ENCODE measurements around the gene MEGF10. TPM values are rescaled to one million over a fixed set of nuclear protein-coding genes. Genes with fewer than 3 reads are reported as not detected.

Gene MEGF10
- total RNA-seq, 1 donor from 2014 or later, result not detected

- no peaks in the 10 kb centered on the region for H3K36me3 Mint-ChIP-seq (ENCODE audit: low read depth)
- no peak for DNase-seq (ENCODE audit: low spot score)
- no peaks in the 10 kb centered on the region for H3K9me3 Mint-ChIP-seq
- peaks cover 14% of the 10 kb centered on the region for H3K27me3 Mint-ChIP-seq (ENCODE audit: low read depth)
- no peak overlapping the region for H3K4me3 Mint-ChIP-seq (ENCODE audit: low read depth)
- no peaks in the 10 kb centered on the region for H3K4me1 Mint-ChIP-seq (ENCODE audit: low read depth)
- intact Hi-C loops (cut with micrococcal nuclease), result no loop called here
- H3K27ac Mint-ChIP-seq, result no peak overlapping the region
Observed at GRCh38 chr5:127340606-127341005, 50.0 kb downstream of the MEGF10 start.

GRCh38 chr5:127342364-127342763, 51.8 kb downstream of the MEGF10 start:
- Mint-ChIP-seq H3K36me3 (ENCODE audit: low read depth) (no peaks in the 10 kb centered on the region), H3K9me3 (no peaks in the 10 kb centered on the region), H3K27me3 (ENCODE audit: low read depth) (peaks cover 11% of the 10 kb centered on the region), H3K4me1 (ENCODE audit: low read depth) (no peaks in the 10 kb centered on the region), H3K27ac (no peak overlapping the region), H3K4me3 (ENCODE audit: low read depth) (no peak overlapping the region)
- intact Hi-C loops (cut with micrococcal nuclease), result no loop called here
- no peak for DNase-seq (ENCODE audit: low spot score)

DNA sequence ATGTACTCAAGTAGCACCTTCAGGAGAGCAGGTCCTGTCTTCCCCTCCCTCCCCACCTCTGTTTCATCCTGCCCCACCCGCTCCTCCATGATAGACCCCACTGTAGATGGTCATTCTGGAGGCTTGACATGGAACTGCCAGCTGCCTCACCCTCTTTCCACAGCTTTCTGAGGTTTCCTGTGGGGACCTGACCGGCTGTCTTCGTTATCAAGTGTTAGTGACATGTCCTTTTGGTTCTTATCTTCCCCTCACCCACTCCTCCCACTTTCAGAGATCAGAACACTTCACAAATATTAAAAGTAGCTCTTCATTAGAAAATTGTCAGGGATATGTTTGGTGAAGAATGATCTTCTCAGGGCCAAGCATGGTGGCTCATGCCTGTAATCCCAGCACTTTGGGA, 52.7 kb downstream of the MEGF10 start:
- Mint-ChIP-seq H3K4me3 (ENCODE audit: low read depth) (no peak overlapping the region), H3K4me1 (ENCODE audit: low read depth) (no peaks in the 10 kb centered on the region), H3K27me3 (ENCODE audit: low read depth) (peaks cover 12% of the 10 kb centered on the region), H3K9me3 (no peaks in the 10 kb centered on the region), H3K27ac (no peak overlapping the region), H3K36me3 (ENCODE audit: low read depth) (no peaks in the 10 kb centered on the region)
- intact Hi-C loops (cut with micrococcal nuclease), result no loop called here
- DNase-seq (ENCODE audit: low spot score), result no peak

DNA sequence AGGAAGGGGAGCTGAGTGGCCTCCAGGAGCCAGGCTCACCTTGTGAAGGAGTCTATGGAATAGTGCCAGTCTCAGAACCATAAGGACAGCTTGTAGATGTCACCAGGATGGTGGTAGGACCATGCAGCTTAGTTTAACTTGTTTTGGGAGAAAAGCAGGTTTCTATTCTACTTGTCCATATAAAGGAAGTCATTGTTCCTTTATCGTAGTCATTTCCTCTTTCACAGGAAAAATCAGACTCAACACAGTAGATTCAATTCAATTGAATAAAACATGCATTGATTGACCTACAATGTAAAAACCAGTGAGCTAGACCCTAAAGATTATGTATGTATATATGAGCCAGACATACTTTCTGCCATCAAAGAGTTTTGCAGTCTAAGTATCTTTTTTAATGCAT, 53.3 kb downstream of the MEGF10 start:
- DNase-seq (ENCODE audit: low spot score), result no peak
- peaks cover 10% of the 10 kb centered on the region for H3K27me3 Mint-ChIP-seq (ENCODE audit: low read depth)
- no peak overlapping the region for H3K4me3 Mint-ChIP-seq (ENCODE audit: low read depth)
- intact Hi-C loops (cut with micrococcal nuclease), result no loop called here
- no peaks in the 10 kb centered on the region for H3K9me3 Mint-ChIP-seq
- H3K4me1 Mint-ChIP-seq (ENCODE audit: low read depth), result no peaks in the 10 kb centered on the region
- H3K36me3 Mint-ChIP-seq (ENCODE audit: low read depth), result no peaks in the 10 kb centered on the region
- H3K27ac Mint-ChIP-seq, result no peak overlapping the region

DNA sequence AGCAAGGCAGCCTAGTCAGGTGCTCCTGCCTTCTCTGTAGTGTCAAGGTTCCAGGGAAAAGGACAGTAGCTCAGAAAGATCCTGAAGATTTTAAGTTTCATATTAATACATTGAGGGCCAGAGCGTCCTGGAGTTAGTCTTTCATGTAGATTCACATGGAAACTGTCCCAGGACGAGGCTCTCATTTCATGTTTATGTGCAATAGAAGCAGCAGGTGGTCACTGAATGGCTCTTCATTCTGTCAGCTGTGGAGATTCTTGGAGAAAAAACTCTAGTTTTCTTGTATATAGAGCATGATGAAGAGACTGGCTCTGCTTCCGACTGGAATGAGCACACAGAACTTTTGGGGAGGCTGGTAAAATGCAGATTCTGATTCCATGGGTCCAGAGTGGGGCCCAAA, 54.3 kb downstream of the MEGF10 start:
- intact Hi-C loops (cut with micrococcal nuclease), result no loop called here
- no peaks in the 10 kb centered on the region for H3K4me1 Mint-ChIP-seq (ENCODE audit: low read depth)
- H3K36me3 Mint-ChIP-seq (ENCODE audit: low read depth), result no peaks in the 10 kb centered on the region
- H3K4me3 Mint-ChIP-seq (ENCODE audit: low read depth), result no peak overlapping the region
- DNase-seq (ENCODE audit: low spot score), result no peak
- peaks cover 6% of the 10 kb centered on the region for H3K27me3 Mint-ChIP-seq (ENCODE audit: low read depth)
- H3K27ac Mint-ChIP-seq, result no peak overlapping the region
- H3K9me3 Mint-ChIP-seq, result no peaks in the 10 kb centered on the region

- Mint-ChIP-seq H3K27me3 (ENCODE audit: low read depth) (peaks cover 1% of the 10 kb centered on the region), H3K9me3 (no peaks in the 10 kb centered on the region)
- intact Hi-C loops (cut with micrococcal nuclease), result no loop called here
Observed at GRCh38 chr5:127351418-127351817, 60.8 kb downstream of the MEGF10 start.

DNA sequence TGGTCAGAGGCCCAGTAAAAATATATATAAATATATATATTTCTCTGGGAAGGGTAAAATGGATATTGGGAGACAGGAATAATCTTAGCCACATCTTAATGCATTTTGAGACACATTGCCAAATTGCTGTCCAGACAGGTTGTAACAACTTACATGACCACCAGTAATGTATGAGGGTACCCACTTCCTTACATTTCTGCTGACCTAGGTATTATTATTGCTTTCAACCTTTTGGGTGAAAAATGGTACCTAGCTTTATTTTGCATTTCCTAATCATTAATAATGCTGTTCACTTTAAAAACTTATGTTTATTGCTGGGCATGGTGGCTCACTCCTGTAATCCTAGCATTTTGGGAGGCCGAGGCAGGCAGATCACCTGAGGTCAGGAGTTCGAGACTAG, 61.5 kb downstream of the MEGF10 start:
- no peak overlapping the region for H3K4me3 Mint-ChIP-seq (ENCODE audit: low read depth)
- H3K27me3 Mint-ChIP-seq (ENCODE audit: low read depth), result peaks cover 1% of the 10 kb centered on the region
- H3K36me3 Mint-ChIP-seq (ENCODE audit: low read depth), result no peaks in the 10 kb centered on the region
- H3K4me1 Mint-ChIP-seq (ENCODE audit: low read depth), result no peaks in the 10 kb centered on the region
- intact Hi-C loops (cut with micrococcal nuclease), result no loop called here
- no peaks in the 10 kb centered on the region for H3K9me3 Mint-ChIP-seq
- no peak overlapping the region for H3K27ac Mint-ChIP-seq
- DNase-seq (ENCODE audit: low spot score), result no peak

More at GRCh38 chr5:127351418-127351817, 60.8 kb downstream of the MEGF10 start:
- DNase-seq (ENCODE audit: low spot score), result no peak
- Mint-ChIP-seq H3K4me3 (ENCODE audit: low read depth) (no peak overlapping the region), H3K36me3 (ENCODE audit: low read depth) (no peaks in the 10 kb centered on the region), H3K4me1 (ENCODE audit: low read depth) (no peaks in the 10 kb centered on the region), H3K27ac (no peak overlapping the region)

GRCh38 chr5:127353327-127353726, 62.7 kb downstream of the MEGF10 start:
- Mint-ChIP-seq H3K9me3 (no peaks in the 10 kb centered on the region), H3K27ac (no peak overlapping the region), H3K36me3 (ENCODE audit: low read depth) (no peaks in the 10 kb centered on the region), H3K4me1 (ENCODE audit: low read depth) (no peaks in the 10 kb centered on the region), H3K4me3 (ENCODE audit: low read depth) (no peak overlapping the region), H3K27me3 (ENCODE audit: low read depth) (no peaks in the 10 kb centered on the region)
- intact Hi-C loops (cut with micrococcal nuclease), result no loop called here
- DNase-seq (ENCODE audit: low spot score), result no peak

GRCh38 chr5:127353796-127354195, 63.2 kb downstream of the MEGF10 start:
- no peaks in the 10 kb centered on the region for H3K4me1 Mint-ChIP-seq (ENCODE audit: low read depth)
- H3K4me3 Mint-ChIP-seq (ENCODE audit: low read depth), result no peak overlapping the region
- intact Hi-C loops (cut with micrococcal nuclease), result no loop called here

GRCh38 chr5:127355337-127355736, 64.7 kb downstream of the MEGF10 start:
- Mint-ChIP-seq H3K4me1 (ENCODE audit: low read depth) (no peaks in the 10 kb centered on the region), H3K9me3 (no peaks in the 10 kb centered on the region), H3K36me3 (ENCODE audit: low read depth) (no peaks in the 10 kb centered on the region), H3K4me3 (ENCODE audit: low read depth) (no peak overlapping the region), H3K27ac (no peak overlapping the region), H3K27me3 (ENCODE audit: low read depth) (no peaks in the 10 kb centered on the region)
- no peak for DNase-seq (ENCODE audit: low spot score)
- intact Hi-C loops (cut with micrococcal nuclease), result no loop called here

More at GRCh38 chr5:127353796-127354195, 63.2 kb downstream of the MEGF10 start:
- Mint-ChIP-seq H3K36me3 (ENCODE audit: low read depth) (no peaks in the 10 kb centered on the region), H3K9me3 (no peaks in the 10 kb centered on the region), H3K27ac (no peak overlapping the region), H3K27me3 (ENCODE audit: low read depth) (no peaks in the 10 kb centered on the region)
- DNase-seq (ENCODE audit: low spot score), result no peak

DNA sequence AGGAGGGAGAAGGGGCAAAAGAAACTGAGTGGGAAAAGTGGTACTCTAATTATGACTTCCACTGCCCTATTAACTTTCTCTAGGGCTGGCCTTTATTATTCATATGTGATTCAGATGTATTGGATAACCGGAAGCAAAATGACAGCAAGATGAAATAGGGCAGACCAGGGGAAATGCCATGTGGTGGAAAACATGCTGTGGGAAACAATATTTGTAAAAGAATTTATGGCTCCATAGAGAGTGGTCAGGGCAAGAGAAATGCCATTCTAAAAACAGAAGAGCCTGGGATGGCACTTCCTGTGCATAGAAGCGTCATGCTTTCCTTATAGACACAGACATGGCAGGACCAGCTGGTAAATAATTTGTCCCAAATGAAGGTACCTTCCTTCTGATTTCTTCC, 67.7 kb downstream of the MEGF10 start:
- H3K36me3 Mint-ChIP-seq (ENCODE audit: low read depth), result no peaks in the 10 kb centered on the region
- intact Hi-C loops (cut with micrococcal nuclease), result no loop called here
- H3K9me3 Mint-ChIP-seq, result no peaks in the 10 kb centered on the region
- no peak for DNase-seq (ENCODE audit: low spot score)
- H3K27me3 Mint-ChIP-seq (ENCODE audit: low read depth), result peaks cover 2% of the 10 kb centered on the region
- no peak overlapping the region for H3K4me3 Mint-ChIP-seq (ENCODE audit: low read depth)
- no peaks in the 10 kb centered on the region for H3K4me1 Mint-ChIP-seq (ENCODE audit: low read depth)
- H3K27ac Mint-ChIP-seq, result no peak overlapping the region

DNA sequence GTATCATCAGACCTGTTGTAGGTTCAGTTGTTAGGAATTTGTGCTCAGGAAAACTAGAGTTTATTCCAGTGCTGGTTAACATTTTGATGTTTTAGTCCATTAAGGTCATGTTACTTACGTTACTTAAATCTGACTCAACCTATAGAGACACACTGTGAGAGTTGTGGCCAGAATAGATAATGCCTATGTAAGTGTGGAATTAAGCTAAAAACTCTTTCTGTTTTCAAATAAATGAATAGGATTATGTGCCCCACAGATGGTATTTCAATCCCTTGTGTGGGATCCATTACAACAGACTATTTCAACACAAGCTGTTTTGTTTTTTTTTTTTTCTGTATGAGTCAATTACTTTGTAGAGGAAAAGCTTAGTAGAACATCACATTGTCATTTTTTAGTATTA, 68.1 kb downstream of the MEGF10 start:
- Mint-ChIP-seq H3K27me3 (ENCODE audit: low read depth) (peaks cover 2% of the 10 kb centered on the region), H3K36me3 (ENCODE audit: low read depth) (no peaks in the 10 kb centered on the region), H3K4me1 (ENCODE audit: low read depth) (no peaks in the 10 kb centered on the region), H3K27ac (no peak overlapping the region), H3K9me3 (no peaks in the 10 kb centered on the region), H3K4me3 (ENCODE audit: low read depth) (no peak overlapping the region)
- intact Hi-C loops (cut with micrococcal nuclease), result no loop called here
- no peak for DNase-seq (ENCODE audit: low spot score)

- Mint-ChIP-seq H3K27ac (no peak overlapping the region), H3K36me3 (ENCODE audit: low read depth) (no peaks in the 10 kb centered on the region), H3K9me3 (no peaks in the 10 kb centered on the region), H3K27me3 (ENCODE audit: low read depth) (peaks cover 5% of the 10 kb centered on the region), H3K4me3 (ENCODE audit: low read depth) (no peak overlapping the region), H3K4me1 (ENCODE audit: low read depth) (no peaks in the 10 kb centered on the region)
- intact Hi-C loops (cut with micrococcal nuclease), result no loop called here
- no peak for DNase-seq (ENCODE audit: low spot score)
Observed at GRCh38 chr5:127359502-127359901, 68.9 kb downstream of the MEGF10 start.

DNA sequence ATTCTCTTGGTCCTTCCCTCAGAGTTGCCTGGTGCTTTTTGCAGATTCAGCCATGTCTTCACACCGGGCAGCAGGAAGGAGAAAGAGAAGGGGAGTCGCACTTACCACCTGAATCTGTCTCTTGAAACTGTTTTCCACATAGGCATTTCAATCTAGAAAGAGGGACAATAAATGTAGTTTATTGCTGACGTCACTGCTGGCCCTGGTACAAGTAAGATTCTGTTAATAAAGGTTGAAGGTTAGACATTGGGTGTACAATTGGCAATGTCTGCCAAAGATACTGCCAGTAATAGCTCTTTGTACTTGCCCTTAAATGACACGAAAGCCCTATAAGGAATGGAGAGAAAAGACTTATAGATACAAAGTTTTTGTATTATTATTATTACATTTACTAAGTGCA, 72.8 kb downstream of the MEGF10 start:
- intact Hi-C loops (cut with micrococcal nuclease), result no loop called here
- Mint-ChIP-seq H3K4me3 (ENCODE audit: low read depth) (no peak overlapping the region), H3K4me1 (ENCODE audit: low read depth) (no peaks in the 10 kb centered on the region), H3K27ac (no peak overlapping the region), H3K27me3 (ENCODE audit: low read depth) (peaks cover 5% of the 10 kb centered on the region), H3K9me3 (no peaks in the 10 kb centered on the region), H3K36me3 (ENCODE audit: low read depth) (no peaks in the 10 kb centered on the region)
- no peak for DNase-seq (ENCODE audit: low spot score)
